ENCODE results near the gene MYO5C.

DNA sequence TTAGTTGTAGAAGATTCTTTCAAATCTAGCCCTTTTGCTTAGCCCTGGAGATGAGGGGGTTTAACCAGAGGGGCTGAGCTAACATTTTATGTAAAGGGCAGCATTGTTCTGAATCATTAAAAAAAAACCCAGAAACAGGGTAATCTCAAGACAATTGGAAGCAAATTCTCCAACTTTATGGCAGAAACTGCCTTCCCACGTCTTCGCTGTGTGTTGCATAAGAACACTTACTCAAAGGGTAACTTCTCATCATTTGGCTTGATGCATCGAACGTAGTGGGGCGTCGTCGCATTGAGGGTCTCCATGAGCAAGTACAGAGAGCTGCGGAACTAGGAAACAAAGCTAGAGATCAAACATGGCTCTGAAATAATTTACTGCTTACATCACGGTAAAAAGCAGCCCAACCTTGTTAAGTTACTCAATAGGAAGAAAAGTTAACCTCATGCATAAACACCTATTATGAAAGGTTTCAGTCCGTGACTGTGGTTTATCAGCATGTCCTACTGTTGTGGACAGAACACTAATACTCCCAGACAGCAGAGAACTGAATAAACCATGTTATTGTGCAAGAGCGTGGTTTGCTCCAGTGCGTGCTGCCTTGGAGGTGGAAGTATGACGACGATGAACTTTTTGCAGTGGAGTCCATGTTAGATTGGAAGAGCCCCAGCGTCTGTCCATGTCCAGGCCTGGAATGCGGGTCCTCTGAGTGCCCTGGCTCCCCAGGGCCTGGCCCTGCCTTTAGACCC lies 48.7 kb downstream of the MYO5C start:
- TF ChIP-seq, protein P1, sequence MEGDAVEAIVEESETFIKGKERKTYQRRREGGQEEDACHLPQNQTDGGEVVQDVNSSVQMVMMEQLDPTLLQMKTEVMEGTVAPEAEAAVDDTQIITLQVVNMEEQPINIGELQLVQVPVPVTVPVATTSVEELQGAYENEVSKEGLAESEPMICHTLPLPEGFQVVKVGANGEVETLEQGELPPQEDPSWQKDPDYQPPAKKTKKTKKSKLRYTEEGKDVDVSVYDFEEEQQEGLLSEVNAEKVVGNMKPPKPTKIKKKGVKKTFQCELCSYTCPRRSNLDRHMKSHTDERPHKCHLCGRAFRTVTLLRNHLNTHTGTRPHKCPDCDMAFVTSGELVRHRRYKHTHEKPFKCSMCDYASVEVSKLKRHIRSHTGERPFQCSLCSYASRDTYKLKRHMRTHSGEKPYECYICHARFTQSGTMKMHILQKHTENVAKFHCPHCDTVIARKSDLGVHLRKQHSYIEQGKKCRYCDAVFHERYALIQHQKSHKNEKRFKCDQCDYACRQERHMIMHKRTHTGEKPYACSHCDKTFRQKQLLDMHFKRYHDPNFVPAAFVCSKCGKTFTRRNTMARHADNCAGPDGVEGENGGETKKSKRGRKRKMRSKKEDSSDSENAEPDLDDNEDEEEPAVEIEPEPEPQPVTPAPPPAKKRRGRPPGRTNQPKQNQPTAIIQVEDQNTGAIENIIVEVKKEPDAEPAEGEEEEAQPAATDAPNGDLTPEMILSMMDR (conservative IDR thresholded peaks at IDR 0.05; ENCODE audit: low read depth, low read length) = no peak
- TF ChIP-seq POLR2A (IDR thresholded peaks at IDR 0.05; ENCODE audit: low read depth, low read length) (no peak), MAZ (IDR thresholded peaks at IDR 0.05; ENCODE audit: borderline replicate concordance, low read depth, low read length) (no peak)
